ENCODE results near the gene KIF3C.

- TF ChIP-seq, protein P1, sequence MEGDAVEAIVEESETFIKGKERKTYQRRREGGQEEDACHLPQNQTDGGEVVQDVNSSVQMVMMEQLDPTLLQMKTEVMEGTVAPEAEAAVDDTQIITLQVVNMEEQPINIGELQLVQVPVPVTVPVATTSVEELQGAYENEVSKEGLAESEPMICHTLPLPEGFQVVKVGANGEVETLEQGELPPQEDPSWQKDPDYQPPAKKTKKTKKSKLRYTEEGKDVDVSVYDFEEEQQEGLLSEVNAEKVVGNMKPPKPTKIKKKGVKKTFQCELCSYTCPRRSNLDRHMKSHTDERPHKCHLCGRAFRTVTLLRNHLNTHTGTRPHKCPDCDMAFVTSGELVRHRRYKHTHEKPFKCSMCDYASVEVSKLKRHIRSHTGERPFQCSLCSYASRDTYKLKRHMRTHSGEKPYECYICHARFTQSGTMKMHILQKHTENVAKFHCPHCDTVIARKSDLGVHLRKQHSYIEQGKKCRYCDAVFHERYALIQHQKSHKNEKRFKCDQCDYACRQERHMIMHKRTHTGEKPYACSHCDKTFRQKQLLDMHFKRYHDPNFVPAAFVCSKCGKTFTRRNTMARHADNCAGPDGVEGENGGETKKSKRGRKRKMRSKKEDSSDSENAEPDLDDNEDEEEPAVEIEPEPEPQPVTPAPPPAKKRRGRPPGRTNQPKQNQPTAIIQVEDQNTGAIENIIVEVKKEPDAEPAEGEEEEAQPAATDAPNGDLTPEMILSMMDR (IDR thresholded peaks at IDR 0.05): no peak
- peak; percentile 45 for TF ChIP-seq POLR2A (IDR thresholded peaks at IDR 0.05)
These were observed 36.1 kb upstream of the KIF3C start for GRCh38 chr2:26018184-26019055.

Measured in prostate gland (tissue), 2 donors.